HEK293 (cell line): ENCODE data around the gene FOXN1.
A peak's percentile ranks its signal among the peaks of the same experiment; 100 is the strongest.

Experiments used
- CTCF ChIP-seq: fragments of 450-650 bp; formaldehyde crosslinking; IDR thresholded peaks from 2 replicates; pipeline ENCODE4 v1.5.1; 2016; ENCODE audit warnings: missing biosample characterization, missing genetic modification characterization
- GFI1B ChIP-seq: fragments of 450-650 bp; formaldehyde crosslinking; IDR thresholded peaks from 2 replicates; pipeline ENCODE4 v1.5.1; 2016; ENCODE audit warnings: missing biosample characterization, missing genetic modification characterization
- OSR2 ChIP-seq: fragments of 450-650 bp; formaldehyde crosslinking; IDR thresholded peaks from 2 replicates; pipeline ENCODE4 v1.5.1; 2016; ENCODE audit warnings: missing biosample characterization, missing genetic modification characterization
- YY2 ChIP-seq: fragments of 450-650 bp; formaldehyde crosslinking; IDR thresholded peaks from 2 replicates; pipeline ENCODE4 v1.5.1; 2016; ENCODE audit warnings: missing biosample characterization, missing genetic modification characterization
- ZBTB1 ChIP-seq: fragments of 450-650 bp; formaldehyde crosslinking; IDR thresholded peaks from 2 replicates; pipeline ENCODE4 v1.5.1; 2016; ENCODE audit warnings: missing biosample characterization, missing genetic modification characterization
- ZBTB26 ChIP-seq: fragments of 450-650 bp; formaldehyde crosslinking; optimal IDR thresholded peaks from 2 replicates; pipeline ENCODE3; 2016; ENCODE audit warnings: missing biosample characterization, mild to moderate bottlenecking, missing genetic modification characterization
- ZEB2 ChIP-seq: fragments of 450-650 bp; formaldehyde crosslinking; IDR thresholded peaks from 2 replicates; pipeline ENCODE4 v1.5.1; 2016; ENCODE audit warnings: missing biosample characterization, missing genetic modification characterization
- ZIC2 ChIP-seq: fragments of 450-650 bp; formaldehyde crosslinking; IDR thresholded peaks from 2 replicates; pipeline ENCODE4 v1.5.1; 2016; ENCODE audit warnings: missing biosample characterization, missing genetic modification characterization
- ZNF133 ChIP-seq: fragments of 450-650 bp; formaldehyde crosslinking; IDR thresholded peaks from 2 replicates; pipeline ENCODE4 v1.5.1; 2016; ENCODE audit warnings: missing biosample characterization, missing genetic modification characterization
- ZNF16 ChIP-seq: fragments of 450-650 bp; formaldehyde crosslinking; IDR thresholded peaks from 2 replicates; pipeline ENCODE4 v1.5.1; 2016; ENCODE audit warnings: low read depth, missing biosample characterization, missing genetic modification characterization
- ZNF174 ChIP-seq: fragments of 450-650 bp; formaldehyde crosslinking; IDR thresholded peaks from 2 replicates; pipeline ENCODE4 v1.5.0; 2017; ENCODE audit warnings: missing biosample characterization, mild to moderate bottlenecking, missing genetic modification characterization
- ZNF354C ChIP-seq: fragments of 450-650 bp; formaldehyde crosslinking; IDR thresholded peaks from 2 replicates; pipeline ENCODE4 v1.5.1; 2016; ENCODE audit warnings: missing biosample characterization, missing genetic modification characterization, low read depth, borderline replicate concordance
- ZNF366 ChIP-seq: fragments of 450-650 bp; formaldehyde crosslinking; conservative IDR thresholded peaks from 2 replicates; pipeline ENCODE4 v1.5.1; 2016; ENCODE audit warnings: missing biosample characterization, missing genetic modification characterization
- ZNF394 ChIP-seq: fragments of 450-650 bp; formaldehyde crosslinking; IDR thresholded peaks from 2 replicates; pipeline ENCODE4 v1.5.1; 2016; ENCODE audit warnings: missing biosample characterization, missing genetic modification characterization, mild to moderate bottlenecking, moderate library complexity, borderline replicate concordance
- ZNF426 ChIP-seq: fragments of 450-650 bp; formaldehyde crosslinking; IDR thresholded peaks from 2 replicates; pipeline ENCODE4 v1.5.1; 2017; ENCODE audit warnings: missing biosample characterization, missing genetic modification characterization, mild to moderate bottlenecking, inconsistent platforms, moderate library complexity
- ZNF514 ChIP-seq: fragments of 450-650 bp; formaldehyde crosslinking; IDR thresholded peaks from 2 replicates; pipeline ENCODE4 v1.5.1; 2016; ENCODE audit warnings: missing biosample characterization, missing genetic modification characterization
- ZNF555 ChIP-seq: fragments of 450-650 bp; formaldehyde crosslinking; conservative IDR thresholded peaks from 2 replicates; pipeline ENCODE4 v1.5.1; 2017; ENCODE audit warnings: missing biosample characterization, mild to moderate bottlenecking, missing genetic modification characterization, inconsistent platforms
- ZNF645 ChIP-seq: fragments of 450-650 bp; formaldehyde crosslinking; IDR thresholded peaks from 2 replicates; pipeline ENCODE4; 2016; ENCODE audit warnings: missing biosample characterization, missing genetic modification characterization
- ZNF658 ChIP-seq: fragments of 450-650 bp; formaldehyde crosslinking; IDR thresholded peaks from 2 replicates; pipeline ENCODE4; 2016; ENCODE audit warnings: missing biosample characterization, missing genetic modification characterization
- ZNF704 ChIP-seq: fragments of 450-650 bp; formaldehyde crosslinking; IDR thresholded peaks from 2 replicates; pipeline ENCODE4 v1.5.1; 2016; ENCODE audit warnings: missing biosample characterization, missing genetic modification characterization
- ZNF707 ChIP-seq: fragments of 450-650 bp; formaldehyde crosslinking; IDR thresholded peaks from 2 replicates; pipeline ENCODE4 v1.5.1; 2016; ENCODE audit warnings: missing biosample characterization, missing genetic modification characterization
- ZNF785 ChIP-seq: fragments of 450-650 bp; formaldehyde crosslinking; IDR thresholded peaks from 2 replicates; pipeline ENCODE4 v1.5.1; 2016; ENCODE audit warnings: missing biosample characterization, missing genetic modification characterization
- ZSCAN23 ChIP-seq: fragments of 450-650 bp; formaldehyde crosslinking; IDR thresholded peaks from 2 replicates; pipeline ENCODE4 v1.5.1; 2016; ENCODE audit warnings: missing biosample characterization, missing genetic modification characterization
- TF ChIP-seq, protein P1 (sequence below): fragments of 450-650 bp; formaldehyde crosslinking; IDR thresholded peaks from 2 replicates; pipeline ENCODE4 v1.5.1; 2016; ENCODE audit warnings: missing biosample characterization, missing genetic modification characterization
- TF ChIP-seq, protein P2 (sequence below): IDR thresholded peaks from 2 replicates; pipeline ENCODE4 v1.6.1; 2011; ENCODE audit warnings: mild to moderate bottlenecking, low read depth, low read length, borderline replicate concordance
- TF ChIP-seq, protein P3 (sequence below): fragments of 450-650 bp; formaldehyde crosslinking; IDR thresholded peaks from 2 replicates; pipeline ENCODE4 v1.5.1; 2016; ENCODE audit warnings: missing biosample characterization, missing genetic modification characterization, borderline replicate concordance

The FOXN1 gene

GRCh38 chr17:28571361-28572122 lies 65.4 kb downstream of the FOXN1 start, which contains the start of gene PIGS (continued):
- TF ChIP-seq, protein P1, sequence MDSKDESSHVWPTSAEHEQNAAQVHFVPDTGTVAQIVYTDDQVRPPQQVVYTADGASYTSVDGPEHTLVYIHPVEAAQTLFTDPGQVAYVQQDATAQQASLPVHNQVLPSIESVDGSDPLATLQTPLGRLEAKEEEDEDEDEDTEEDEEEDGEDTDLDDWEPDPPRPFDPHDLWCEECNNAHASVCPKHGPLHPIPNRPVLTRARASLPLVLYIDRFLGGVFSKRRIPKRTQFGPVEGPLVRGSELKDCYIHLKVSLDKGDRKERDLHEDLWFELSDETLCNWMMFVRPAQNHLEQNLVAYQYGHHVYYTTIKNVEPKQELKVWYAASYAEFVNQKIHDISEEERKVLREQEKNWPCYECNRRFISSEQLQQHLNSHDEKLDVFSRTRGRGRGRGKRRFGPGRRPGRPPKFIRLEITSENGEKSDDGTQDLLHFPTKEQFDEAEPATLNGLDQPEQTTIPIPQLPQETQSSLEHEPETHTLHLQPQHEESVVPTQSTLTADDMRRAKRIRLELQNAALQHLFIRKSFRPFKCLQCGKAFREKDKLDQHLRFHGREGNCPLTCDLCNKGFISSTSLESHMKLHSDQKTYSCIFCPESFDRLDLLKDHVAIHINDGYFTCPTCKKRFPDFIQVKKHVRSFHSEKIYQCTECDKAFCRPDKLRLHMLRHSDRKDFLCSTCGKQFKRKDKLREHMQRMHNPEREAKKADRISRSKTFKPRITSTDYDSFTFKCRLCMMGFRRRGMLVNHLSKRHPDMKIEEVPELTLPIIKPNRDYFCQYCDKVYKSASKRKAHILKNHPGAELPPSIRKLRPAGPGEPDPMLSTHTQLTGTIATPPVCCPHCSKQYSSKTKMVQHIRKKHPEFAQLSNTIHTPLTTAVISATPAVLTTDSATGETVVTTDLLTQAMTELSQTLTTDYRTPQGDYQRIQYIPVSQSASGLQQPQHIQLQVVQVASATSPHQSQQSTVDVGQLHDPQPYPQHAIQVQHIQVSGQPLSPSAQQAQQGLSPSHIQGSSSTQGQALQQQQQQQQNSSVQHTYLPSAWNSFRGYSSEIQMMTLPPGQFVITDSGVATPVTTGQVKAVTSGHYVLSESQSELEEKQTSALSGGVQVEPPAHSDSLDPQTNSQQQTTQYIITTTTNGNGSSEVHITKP (tag by site-specific recombination), result peak; percentile 83
- no peak for TF ChIP-seq ZNF426
- TF ChIP-seq CTCF (tag by site-specific recombination), result no peak
- TF ChIP-seq ZNF394 (tag by site-specific recombination), result no peak
- TF ChIP-seq ZNF645 (tag by site-specific recombination), result no peak
- TF ChIP-seq ZBTB1 (tag by site-specific recombination), result no peak
- no peak for TF ChIP-seq ZNF707 (tag by site-specific recombination)
- TF ChIP-seq ZBTB26, result peak; percentile 53
- TF ChIP-seq ZNF133 (tag by site-specific recombination), result no peak
- TF ChIP-seq, protein P2, sequence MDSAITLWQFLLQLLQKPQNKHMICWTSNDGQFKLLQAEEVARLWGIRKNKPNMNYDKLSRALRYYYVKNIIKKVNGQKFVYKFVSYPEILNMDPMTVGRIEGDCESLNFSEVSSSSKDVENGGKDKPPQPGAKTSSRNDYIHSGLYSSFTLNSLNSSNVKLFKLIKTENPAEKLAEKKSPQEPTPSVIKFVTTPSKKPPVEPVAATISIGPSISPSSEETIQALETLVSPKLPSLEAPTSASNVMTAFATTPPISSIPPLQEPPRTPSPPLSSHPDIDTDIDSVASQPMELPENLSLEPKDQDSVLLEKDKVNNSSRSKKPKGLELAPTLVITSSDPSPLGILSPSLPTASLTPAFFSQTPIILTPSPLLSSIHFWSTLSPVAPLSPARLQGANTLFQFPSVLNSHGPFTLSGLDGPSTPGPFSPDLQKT, result no peak; the same call in 1 of the 2 replicates
- TF ChIP-seq YY2, result peak; percentile 90
- peak; percentile 88 for TF ChIP-seq ZNF366 (tag by site-specific recombination)
- no peak for TF ChIP-seq ZNF658 (tag by site-specific recombination)
- no peak for TF ChIP-seq ZNF555
- TF ChIP-seq, protein P3, sequence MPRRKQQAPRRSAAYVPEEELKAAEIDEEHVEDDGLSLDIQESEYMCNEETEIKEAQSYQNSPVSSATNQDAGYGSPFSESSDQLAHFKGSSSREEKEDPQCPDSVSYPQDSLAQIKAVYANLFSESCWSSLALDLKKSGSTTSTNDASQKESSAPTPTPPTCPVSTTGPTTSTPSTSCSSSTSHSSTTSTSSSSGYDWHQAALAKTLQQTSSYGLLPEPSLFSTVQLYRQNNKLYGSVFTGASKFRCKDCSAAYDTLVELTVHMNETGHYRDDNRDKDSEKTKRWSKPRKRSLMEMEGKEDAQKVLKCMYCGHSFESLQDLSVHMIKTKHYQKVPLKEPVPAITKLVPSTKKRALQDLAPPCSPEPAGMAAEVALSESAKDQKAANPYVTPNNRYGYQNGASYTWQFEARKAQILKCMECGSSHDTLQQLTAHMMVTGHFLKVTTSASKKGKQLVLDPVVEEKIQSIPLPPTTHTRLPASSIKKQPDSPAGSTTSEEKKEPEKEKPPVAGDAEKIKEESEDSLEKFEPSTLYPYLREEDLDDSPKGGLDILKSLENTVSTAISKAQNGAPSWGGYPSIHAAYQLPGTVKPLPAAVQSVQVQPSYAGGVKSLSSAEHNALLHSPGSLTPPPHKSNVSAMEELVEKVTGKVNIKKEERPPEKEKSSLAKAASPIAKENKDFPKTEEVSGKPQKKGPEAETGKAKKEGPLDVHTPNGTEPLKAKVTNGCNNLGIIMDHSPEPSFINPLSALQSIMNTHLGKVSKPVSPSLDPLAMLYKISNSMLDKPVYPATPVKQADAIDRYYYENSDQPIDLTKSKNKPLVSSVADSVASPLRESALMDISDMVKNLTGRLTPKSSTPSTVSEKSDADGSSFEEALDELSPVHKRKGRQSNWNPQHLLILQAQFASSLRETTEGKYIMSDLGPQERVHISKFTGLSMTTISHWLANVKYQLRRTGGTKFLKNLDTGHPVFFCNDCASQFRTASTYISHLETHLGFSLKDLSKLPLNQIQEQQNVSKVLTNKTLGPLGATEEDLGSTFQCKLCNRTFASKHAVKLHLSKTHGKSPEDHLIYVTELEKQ (tag by site-specific recombination), result no peak
- peak; percentile 62; the same call in 1 of the 2 replicates for TF ChIP-seq OSR2 (tag by site-specific recombination)
- no peak for TF ChIP-seq ZNF16 (tag by site-specific recombination)
- no peak for TF ChIP-seq ZNF785 (tag by site-specific recombination)
- TF ChIP-seq ZNF514 (tag by site-specific recombination), result no peak
- TF ChIP-seq GFI1B (tag by site-specific recombination), result no peak
- no peak for TF ChIP-seq ZSCAN23 (tag by site-specific recombination)
- no peak for TF ChIP-seq ZNF704 (tag by site-specific recombination)
- TF ChIP-seq ZIC2 (tag by site-specific recombination), result 0 out of 2 replicates have a peak, but pooled peaks have one; percentile 6
- TF ChIP-seq ZNF174 (tag by site-specific recombination), result no peak
- peak; percentile 64; the same call in 1 of the 2 replicates for TF ChIP-seq ZEB2 (tag by site-specific recombination)
- TF ChIP-seq ZNF354C (tag by site-specific recombination), result no peak
